Pulmonary artery endothelial cell (primary cell): ENCODE measurements around the gene SOX18. TPM values are rescaled to one million over a fixed set of nuclear protein-coding genes. Genes with fewer than 3 reads are reported as not detected.

Experiments
- DNase-seq: peaks from one replicate; pipeline ENCODE4 v3.0.0-alpha.2; 2011; ENCODE audit warnings: low read depth, low spot score
- total RNA-seq: library from RNA; depleted of rRNA; stranded (reverse); fragments of >200 nt; gene quantifications from 2 replicates; pipeline ENCODE4 v1.2.3, GENCODE V29; 2014

SOX18 gene
- total RNA-seq, 1 donor from 2014 or later: 27.3 TPM

GRCh38 chr20:64080813-64081623 lies 31.6 kb upstream of the SOX18 start:
- DNase-seq: no peak

GRCh38 chr20:64080013-64080812 lies 30.8 kb upstream of the SOX18 start, which contains the start of gene OPRL1:
OPRL1 (plus strand) TSS chr20:64080082; CDS start chr20:64092721, 12,639 bp downstream.
- no peak for DNase-seq

- DNase-seq: no peak
These were observed 30.0 kb upstream of the SOX18 start, which contains the start of gene RGS19 for GRCh38 chr20:64079273-64080012. RGS19 (minus strand) TSS chr20:64079518; CDS start chr20:64076886, 2,632 bp downstream.

GRCh38 chr20:64078934-64079272 lies 29.5 kb upstream of the SOX18 start:
- DNase-seq: no peak

- no peak for DNase-seq
These were observed 28.6 kb upstream of the SOX18 start for GRCh38 chr20:64077876-64078551.

GRCh38 chr20:64077541-64077875 lies 28.1 kb upstream of the SOX18 start:
- no peak for DNase-seq

- DNase-seq: no peak
These were observed 27.7 kb upstream of the SOX18 start for GRCh38 chr20:64077094-64077493.

GRCh38 chr20:64076061-64076997 lies 26.9 kb upstream of the SOX18 start:
- DNase-seq: no peak

- DNase-seq: no peak
These were observed 26.1 kb upstream of the SOX18 start for GRCh38 chr20:64075556-64075955.

GRCh38 chr20:64074963-64075362 lies 25.5 kb upstream of the SOX18 start:
- no peak for DNase-seq

- no peak for DNase-seq
These were observed 24.8 kb upstream of the SOX18 start for GRCh38 chr20:64074184-64074789.

- DNase-seq: no peak
These were observed 24.2 kb upstream of the SOX18 start for GRCh38 chr20:64073476-64074183.

GRCh38 chr20:64072498-64073063 lies 23.1 kb upstream of the SOX18 start:
- DNase-seq: no peak

- no peak for DNase-seq
These were observed 22.2 kb upstream of the SOX18 start for GRCh38 chr20:64071341-64072332.

- DNase-seq: no peak
These were observed 21.0 kb upstream of the SOX18 start for GRCh38 chr20:64070244-64070993.

- no peak for DNase-seq
These were observed 20.3 kb upstream of the SOX18 start for GRCh38 chr20:64069614-64070243.
